GM19099 (cell line): ENCODE data around the gene CD276.

Experiments used
- POLR2A ChIP-seq: IDR thresholded peaks from 3 replicates; pipeline ENCODE4 v1.6.1; 2011; ENCODE audit warnings: low read depth; ENCODE audit not compliant: insufficient read length; ENCODE audit errors: extremely low read depth

The CD276 gene

GRCh38 chr15:73727330-73727976 is 43.3 kb downstream of the CD276 start:
- TF ChIP-seq POLR2A = no peak

- no peak for TF ChIP-seq POLR2A
Observed at GRCh38 chr15:73732930-73733329, 48.7 kb downstream of the CD276 start.

GRCh38 chr15:73737535-73737934 is 53.4 kb downstream of the CD276 start:
- TF ChIP-seq POLR2A = no peak

DNA sequence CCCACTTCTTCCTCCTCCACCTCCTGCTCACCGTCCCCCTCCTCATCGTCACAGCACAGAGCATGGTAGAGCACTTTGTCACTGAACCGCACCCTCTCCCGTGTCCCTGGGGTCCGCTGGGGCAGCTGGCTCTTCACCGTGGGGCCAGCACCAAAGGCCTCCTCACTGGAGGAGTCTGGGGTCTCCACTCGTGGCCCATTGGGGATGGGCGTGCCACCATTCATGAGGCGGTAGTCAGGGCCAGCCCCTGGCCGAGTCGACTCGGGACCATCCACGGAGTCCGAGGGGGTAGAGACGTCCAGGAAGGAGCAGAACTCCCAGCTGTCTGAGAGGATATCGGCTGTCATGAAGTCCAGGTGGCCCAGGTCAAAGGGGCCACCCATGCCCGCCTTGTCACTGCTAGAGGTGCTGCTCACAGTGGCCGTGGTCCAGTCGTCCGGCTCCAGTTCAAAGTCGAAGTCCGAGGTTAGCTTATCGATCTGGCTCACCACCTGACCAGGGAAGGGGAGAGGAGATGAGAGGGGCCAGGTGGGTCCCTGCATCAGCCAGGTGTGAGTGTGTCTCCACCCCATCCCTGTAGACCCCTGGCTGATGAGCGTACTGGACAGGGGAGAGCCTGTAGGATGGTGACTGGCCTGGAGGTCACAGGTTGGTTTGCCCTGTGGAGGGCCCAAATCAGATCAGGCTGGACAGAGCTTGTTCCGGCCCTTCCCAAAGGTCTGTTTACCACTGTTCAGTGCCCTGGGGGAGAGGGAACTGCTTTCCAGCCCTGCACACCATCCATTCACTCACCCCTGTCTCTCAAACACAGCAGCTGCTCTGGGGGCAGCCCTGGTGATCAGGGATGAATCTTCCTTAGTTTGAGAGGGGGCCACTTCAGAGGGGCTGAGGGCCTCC is 56.2 kb downstream of the CD276 start:
- no peak for TF ChIP-seq POLR2A

GRCh38 chr15:73741321-73741836 is 57.2 kb downstream of the CD276 start:
- TF ChIP-seq POLR2A = no peak

DNA sequence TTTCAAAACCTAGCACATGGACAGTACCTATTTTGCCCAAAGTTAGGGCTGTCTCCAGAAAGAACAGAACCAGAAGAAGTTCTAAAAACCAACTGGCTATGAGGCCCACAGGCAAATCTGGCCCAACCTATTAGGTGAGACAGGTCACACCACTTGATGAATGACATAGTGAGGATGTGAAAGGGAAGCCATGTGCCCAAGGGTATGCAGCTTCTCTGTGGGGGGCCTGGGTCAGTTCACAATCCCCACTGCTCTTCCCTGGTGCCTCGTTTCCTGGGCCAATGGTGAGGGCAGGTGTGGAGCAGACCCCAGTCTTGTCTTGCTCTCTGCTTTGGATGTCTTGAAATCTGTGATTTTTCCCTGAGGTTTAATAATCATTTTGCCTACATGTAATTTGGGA is 60.1 kb downstream of the CD276 start:
- TF ChIP-seq POLR2A = no peak

GRCh38 chr15:73745073-73745472 is 60.9 kb downstream of the CD276 start:
- no peak for TF ChIP-seq POLR2A

DNA sequence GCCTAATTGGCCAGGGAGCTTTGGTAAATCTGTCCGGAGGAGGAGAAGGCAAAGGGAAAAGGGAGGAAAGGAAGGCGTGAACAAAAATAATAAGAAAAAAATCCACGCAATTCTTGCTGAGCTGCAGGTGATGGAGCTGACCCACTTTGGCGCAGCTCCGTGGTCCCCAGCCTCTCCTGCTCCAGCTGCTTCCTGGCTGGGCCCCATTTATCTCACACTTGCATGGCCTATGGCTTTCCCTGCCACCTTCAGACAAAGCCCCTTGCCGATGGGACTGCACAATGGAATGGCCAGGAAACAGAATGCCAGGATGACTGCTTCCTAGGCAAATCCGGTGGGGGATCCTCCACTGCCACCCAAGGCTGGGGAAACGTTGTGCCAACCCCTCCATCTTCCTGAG is 62.1 kb downstream of the CD276 start:
- no peak for TF ChIP-seq POLR2A

DNA sequence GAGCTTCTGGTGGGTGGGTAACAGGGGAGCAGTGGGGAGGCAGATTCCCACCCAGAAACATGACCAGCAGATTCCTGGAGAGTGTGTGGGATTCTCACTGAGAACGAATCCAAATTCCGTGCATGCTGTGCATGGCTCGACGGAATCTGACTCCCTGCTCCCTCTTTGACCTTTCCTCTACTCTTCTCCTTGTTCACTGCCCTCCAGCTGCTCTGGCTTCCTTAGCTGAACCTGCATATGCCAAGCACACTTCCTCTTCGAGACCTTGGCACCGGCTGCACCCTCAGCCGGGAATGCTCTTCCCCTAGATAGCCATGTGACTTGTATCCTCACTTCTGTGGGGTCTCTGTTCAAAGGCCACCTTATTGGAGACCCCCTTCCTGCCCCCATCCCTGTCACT is 62.7 kb downstream of the CD276 start:
- TF ChIP-seq POLR2A = no peak

GRCh38 chr15:73747847-73748590 is 63.8 kb downstream of the CD276 start:
- no peak for TF ChIP-seq POLR2A

DNA sequence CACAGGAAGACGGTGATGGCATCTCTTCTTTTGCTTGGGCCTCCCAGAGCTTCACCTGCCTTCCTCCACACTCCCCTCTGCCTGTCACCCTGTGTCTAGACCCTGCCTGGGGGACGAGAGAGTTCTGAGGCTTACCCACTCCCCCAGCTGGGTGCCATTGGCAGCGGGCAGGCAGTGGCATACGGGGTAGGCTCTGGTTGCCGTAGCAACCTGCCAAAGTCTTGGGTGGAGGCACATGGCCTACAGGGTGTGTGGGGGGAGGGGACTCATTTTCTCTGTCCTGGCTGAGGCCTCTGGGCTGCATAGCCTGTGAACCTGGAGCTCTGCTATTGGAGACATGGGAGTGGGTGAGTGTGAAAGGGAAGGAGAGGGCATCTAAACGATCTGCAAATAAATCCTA is 64.5 kb downstream of the CD276 start:
- no peak for TF ChIP-seq POLR2A

- no peak for TF ChIP-seq POLR2A
Observed at GRCh38 chr15:73749533-73749932, 65.3 kb downstream of the CD276 start.

DNA sequence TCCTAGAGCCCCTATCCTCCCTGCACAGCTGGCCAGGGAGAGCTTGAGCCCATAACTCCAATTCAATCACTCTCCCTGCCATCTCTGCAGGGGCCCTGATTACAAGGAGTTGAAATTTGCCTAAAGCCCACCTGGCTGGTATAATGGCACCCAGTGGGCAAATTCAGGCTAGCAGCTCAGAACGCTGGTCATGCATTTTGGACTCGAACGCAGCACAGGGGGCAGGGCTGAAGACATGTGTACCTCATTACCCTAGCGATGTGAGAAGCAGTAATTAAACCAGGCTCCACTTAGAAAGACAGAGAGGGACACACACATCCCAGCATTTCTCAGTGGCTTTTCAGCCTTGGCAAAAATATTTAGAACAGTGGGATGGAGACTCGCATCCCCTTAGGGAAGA is 65.8 kb downstream of the CD276 start:
- TF ChIP-seq POLR2A = no peak

DNA sequence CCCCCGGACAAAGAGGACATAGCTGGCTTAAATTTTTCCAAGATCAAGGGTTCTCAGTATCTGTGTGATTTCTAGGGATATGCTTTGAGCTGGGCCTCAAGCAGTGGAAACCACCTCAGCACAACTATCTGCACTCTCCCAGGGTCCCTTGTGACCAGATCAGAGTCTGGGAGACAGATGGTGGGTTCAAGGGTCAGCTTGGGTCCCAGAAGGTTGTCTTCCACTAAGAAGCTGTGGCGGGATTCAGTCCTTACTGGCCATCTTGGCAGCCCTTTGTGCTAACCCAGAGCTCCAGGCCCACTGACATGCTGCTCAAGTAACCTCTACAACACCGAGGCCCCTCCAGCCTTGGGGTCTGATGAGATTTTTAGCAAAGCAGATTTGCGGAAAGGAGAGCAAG is 66.3 kb downstream of the CD276 start:
- TF ChIP-seq POLR2A = no peak

DNA sequence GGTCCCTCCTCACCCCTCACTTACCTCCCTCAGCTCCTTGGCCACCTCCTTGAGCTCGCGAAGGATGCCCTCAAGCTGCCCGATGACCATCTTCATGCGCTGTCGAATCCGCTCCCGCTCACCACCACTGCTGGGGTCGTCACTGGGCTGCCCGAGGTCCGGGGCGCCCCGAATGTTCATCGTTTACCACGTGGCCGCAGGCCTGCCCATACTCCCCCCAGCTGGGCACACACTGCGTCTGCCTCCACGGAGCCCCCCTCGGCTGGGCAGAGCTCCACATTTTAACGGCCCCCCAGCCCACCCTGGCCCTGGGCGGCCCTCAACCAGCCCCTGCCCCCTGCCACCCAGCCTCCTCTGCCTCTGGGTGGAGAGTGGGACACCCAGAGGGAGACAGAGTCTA is 66.8 kb downstream of the CD276 start:
- TF ChIP-seq POLR2A = no peak
